GM19023 (cell line): ENCODE measurements around the gene TECTA.
"Not testable (repeated sequence)": the region's sequence is repeated elsewhere in the genome, so short reads cannot be mapped to it uniquely, and the experiment has no call there.

Source experiments
- ATAC-seq: cut with Tn5 transposase; IDR thresholded peaks from one replicate; pipeline ENCODE4 v1.9.1; 2021; ENCODE audit warnings: mild to moderate bottlenecking, moderate library complexity; ENCODE audit not compliant: unreplicated experiment

TECTA gene

GRCh38 chr11:121089566-121089965 lies 11.5 kb upstream of the TECTA start:
- no peak for ATAC-seq

GRCh38 chr11:121090145-121090721 lies 10.8 kb upstream of the TECTA start:
- no peak for ATAC-seq

- no peak for ATAC-seq
These were observed 9.4 kb upstream of the TECTA start for GRCh38 chr11:121091492-121092152.

GRCh38 chr11:121095561-121095960 lies 5.5 kb upstream of the TECTA start:
- no peak for ATAC-seq

- ATAC-seq: no peak
These were observed 1.7 kb upstream of the TECTA start for GRCh38 chr11:121099364-121099763.

- ATAC-seq: no peak
These were observed 1.2 kb upstream of the TECTA start for GRCh38 chr11:121099885-121100284.

- ATAC-seq: no peak
These were observed 3.3 kb downstream of the TECTA start for GRCh38 chr11:121104312-121104762.

GRCh38 chr11:121105063-121105480 lies 4.0 kb downstream of the TECTA start:
- ATAC-seq: no peak

GRCh38 chr11:121105481-121106195 lies 4.6 kb downstream of the TECTA start:
- no peak for ATAC-seq

- ATAC-seq: no peak
These were observed 5.8 kb downstream of the TECTA start for GRCh38 chr11:121106812-121107211.

- ATAC-seq: no peak
These were observed 7.4 kb downstream of the TECTA start for GRCh38 chr11:121108413-121108812.

- ATAC-seq: no peak
These were observed 8.4 kb downstream of the TECTA start for GRCh38 chr11:121109471-121109870.

- no peak for ATAC-seq
These were observed 9.0 kb downstream of the TECTA start for GRCh38 chr11:121109916-121110586.

- ATAC-seq: no peak
These were observed 10.1 kb downstream of the TECTA start for GRCh38 chr11:121110871-121111724.

- no peak for ATAC-seq
These were observed 11.7 kb downstream of the TECTA start for GRCh38 chr11:121112498-121113455.

GRCh38 chr11:121113611-121114010 lies 12.6 kb downstream of the TECTA start:
- no peak for ATAC-seq

GRCh38 chr11:121115024-121115423 lies 14.0 kb downstream of the TECTA start:
- not testable (repeated sequence) for ATAC-seq

- ATAC-seq: no peak
These were observed 16.7 kb downstream of the TECTA start for GRCh38 chr11:121117788-121118187.

- ATAC-seq: no peak
These were observed 18.4 kb downstream of the TECTA start for GRCh38 chr11:121119440-121119839.
